ENCODE results near the gene DDX28. TPM values are rescaled to one million over a fixed set of nuclear protein-coding genes. Genes with fewer than 3 reads are reported as not detected.
"Not testable (repeated sequence)": the region's sequence is repeated elsewhere in the genome, so short reads cannot be mapped to it uniquely, and the experiment has no call there.

The DDX28 gene
- total RNA-seq, 6 donors from 2014 or later: 4.4 to 13.2 (median 12.1) TPM

- peak overlapping the region in 3 of 4 donors; percentile 1 to 70 (median 44) for H3K27ac ChIP-seq
- DNase-seq (peak in 1 of 2 donors; percentile 81), ATAC-seq (ENCODE audit: low FRiP score in 2 of 2) (peak; percentile 63 to 93)
- H3K27me3 ChIP-seq: no peaks in the 10 kb centered on the region
- H3K4me3 ChIP-seq: no peak overlapping the region
- peaks cover 0 to 4% (median 2%) of the 10 kb centered on the region in 4 donors for H3K4me1 ChIP-seq
- 83 to 91% methylated on average over 2 of the region's 2 CpGs for WGBS, 2 donors
- peaks cover 0 to 7% (median 4%) of the 10 kb centered on the region in 4 donors for H3K36me3 ChIP-seq
- no peaks in the 10 kb centered on the region for H3K9me3 ChIP-seq
- TF ChIP-seq POLR2AphosphoS5 (IDR thresholded peaks at IDR 0.05) (no peak), EP300 (IDR thresholded peaks at IDR 0.05) (no peak), POLR2A (IDR thresholded peaks at IDR 0.05) (no peak), CTCF (IDR thresholded peaks at IDR 0.05) (no peak)
Observed at GRCh38 chr16:68031951-68032350, 8.9 kb upstream of the DDX28 start.

- not testable (repeated sequence) for H3K4me1 ChIP-seq, H3K4me3 ChIP-seq, H3K27ac ChIP-seq, H3K9me3 ChIP-seq, DNase-seq, H3K27me3 ChIP-seq
- H3K36me3 ChIP-seq: peaks cover 0 to 13% (median 4%) of the 10 kb centered on the region in 4 donors
- 71 to 78% methylated on average over 6 of the region's 6 CpGs for WGBS, 2 donors
- peak in 1 of 2 donors; percentile 64 for ATAC-seq (ENCODE audit: low FRiP score in 2 of 2)
Observed at GRCh38 chr16:68030108-68030507, 7.1 kb upstream of the DDX28 start.

GRCh38 chr16:68028996-68029395 is 6.0 kb upstream of the DDX28 start:
- DNase-seq: no peak
- ATAC-seq (ENCODE audit: low FRiP score in 2 of 2): no peak
- Histone ChIP-seq H3K9me3 (no peaks in the 10 kb centered on the region), H3K36me3 (peaks cover 0 to 13% (median 4%) of the 10 kb centered on the region in 4 donors), H3K27me3 (no peaks in the 10 kb centered on the region), H3K4me1 (peaks cover 4 to 15% (median 6%) of the 10 kb centered on the region in 4 donors), H3K4me3 (no peak overlapping the region), H3K27ac (no peak overlapping the region)
- no peak for TF ChIP-seq POLR2AphosphoS5 (IDR thresholded peaks at IDR 0.05)
- TF ChIP-seq CTCF (IDR thresholded peaks at IDR 0.05): no peak
- TF ChIP-seq POLR2A (IDR thresholded peaks at IDR 0.05): no peak
- TF ChIP-seq EP300 (IDR thresholded peaks at IDR 0.05): no peak
- 99 to 100% methylated on average over 3 of the region's 3 CpGs for whole genome bisulfite sequencing, 2 donors

GRCh38 chr16:68022278-68022727 is 729 bp downstream of the DDX28 start:
- no peak for DNase-seq
- peak overlapping the region; percentile 85 to 92 (median 92) for H3K27ac ChIP-seq
- peaks cover 0 to 18% (median 2%) of the 10 kb centered on the region in 4 donors for H3K36me3 ChIP-seq
- ATAC-seq (ENCODE audit: low FRiP score in 2 of 2): no peak
- TF ChIP-seq EP300 (IDR thresholded peaks at IDR 0.05): no peak
- no peak for TF ChIP-seq POLR2A (IDR thresholded peaks at IDR 0.05)
- TF ChIP-seq CTCF (IDR thresholded peaks at IDR 0.05): no peak
- TF ChIP-seq POLR2AphosphoS5 (IDR thresholded peaks at IDR 0.05): no peak
- 11% methylated on average over 16 of the region's 19 CpGs; no CpG with 5 or more reads in 1 of the 2 donors for WGBS, 2 donors
- no peaks in the 10 kb centered on the region for H3K27me3 ChIP-seq
- peak overlapping the region; percentile 82 to 86 (median 84) for H3K4me3 ChIP-seq
- peaks cover 21 to 36% (median 24%) of the 10 kb centered on the region in 4 donors for H3K4me1 ChIP-seq
- no peaks in the 10 kb centered on the region for H3K9me3 ChIP-seq

GRCh38 chr16:68021490-68021889 is 1.5 kb downstream of the DDX28 start:
- no peak overlapping the region for H3K27ac ChIP-seq
- H3K36me3 ChIP-seq: peaks cover 0 to 13% (median 2%) of the 10 kb centered on the region in 4 donors
- TF ChIP-seq CTCF (IDR thresholded peaks at IDR 0.05) (no peak), POLR2A (IDR thresholded peaks at IDR 0.05) (no peak), EP300 (IDR thresholded peaks at IDR 0.05) (no peak), POLR2AphosphoS5 (IDR thresholded peaks at IDR 0.05) (no peak)
- ATAC-seq (ENCODE audit: low FRiP score in 2 of 2) (no peak), DNase-seq (no peak)
- 92 to 94% methylated on average over 9 to 10 of the region's 10 CpGs for WGBS, 2 donors
- H3K4me3 ChIP-seq: peak overlapping the region in 1 of 4 donors; percentile 84
- H3K9me3 ChIP-seq: no peaks in the 10 kb centered on the region
- no peaks in the 10 kb centered on the region for H3K27me3 ChIP-seq
- peaks cover 21 to 36% (median 24%) of the 10 kb centered on the region in 4 donors for H3K4me1 ChIP-seq
